GM19328 (cell line): ENCODE measurements around the gene AGBL1.
"Not testable (repeated sequence)": the region's sequence is repeated elsewhere in the genome, so short reads cannot be mapped to it uniquely, and the experiment has no call there.

ENCODE experiments used
- ATAC-seq: cut with Tn5 transposase; IDR thresholded peaks from one replicate; pipeline ENCODE4 v1.9.1; 2021; ENCODE audit warnings: mild to moderate bottlenecking, moderate library complexity; ENCODE audit not compliant: unreplicated experiment

Gene AGBL1

DNA sequence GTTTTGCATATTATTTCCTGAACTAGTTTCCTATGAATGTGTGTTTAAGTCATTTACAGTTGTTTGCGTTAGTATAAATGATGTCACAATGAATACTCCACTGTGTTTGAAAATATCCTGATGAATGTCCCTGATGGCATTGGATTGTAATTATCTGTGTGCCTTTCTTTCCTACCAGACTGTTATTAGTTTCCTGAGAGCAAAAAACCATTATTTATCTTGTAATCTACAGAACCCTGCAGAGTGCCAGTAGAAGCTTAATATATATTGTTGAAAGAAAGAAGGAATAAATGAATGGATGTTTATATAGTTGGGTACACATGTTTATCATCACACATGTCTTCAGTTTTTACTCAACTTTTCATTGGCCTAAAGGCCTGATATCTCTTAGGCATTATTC, 312.6 kb downstream of the AGBL1 start:
- no peak for ATAC-seq

DNA sequence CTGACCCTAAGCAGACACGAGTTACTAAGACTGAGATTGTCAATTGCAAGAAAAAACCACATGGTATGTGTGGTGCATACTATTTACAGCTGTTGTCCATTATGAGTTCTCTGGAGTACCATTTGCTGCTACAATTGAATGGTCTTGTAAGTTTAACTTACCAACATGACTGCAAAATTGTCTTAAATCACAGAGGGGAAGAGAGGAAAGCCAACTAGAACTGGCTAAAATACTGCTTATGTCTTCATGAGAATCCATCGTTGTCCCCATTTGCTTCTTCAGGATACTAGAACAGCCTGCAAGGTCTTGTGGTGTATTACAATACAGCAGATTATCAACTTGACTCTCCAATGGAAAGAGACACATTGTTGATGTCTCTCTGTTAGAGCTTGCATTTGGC, 313.2 kb downstream of the AGBL1 start:
- ATAC-seq = no peak

DNA sequence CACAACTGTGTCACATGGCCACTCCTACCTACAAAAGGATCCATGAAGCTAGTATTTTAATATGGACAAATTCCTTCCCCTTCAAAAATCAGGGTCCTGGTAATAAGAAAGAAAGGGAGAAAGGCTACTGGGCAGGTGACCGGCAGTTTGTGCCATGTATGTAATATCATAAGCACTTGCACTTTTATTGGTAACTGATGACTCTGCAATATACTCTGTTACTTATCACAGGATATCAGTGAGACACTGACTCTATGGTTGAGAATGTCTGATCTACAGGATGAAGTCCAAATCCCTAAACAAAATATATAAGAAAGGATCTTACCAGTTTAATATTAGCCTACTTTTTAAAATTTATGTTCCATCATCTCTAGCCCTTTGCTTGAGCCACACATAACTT, 315.2 kb downstream of the AGBL1 start:
- ATAC-seq = no peak

DNA sequence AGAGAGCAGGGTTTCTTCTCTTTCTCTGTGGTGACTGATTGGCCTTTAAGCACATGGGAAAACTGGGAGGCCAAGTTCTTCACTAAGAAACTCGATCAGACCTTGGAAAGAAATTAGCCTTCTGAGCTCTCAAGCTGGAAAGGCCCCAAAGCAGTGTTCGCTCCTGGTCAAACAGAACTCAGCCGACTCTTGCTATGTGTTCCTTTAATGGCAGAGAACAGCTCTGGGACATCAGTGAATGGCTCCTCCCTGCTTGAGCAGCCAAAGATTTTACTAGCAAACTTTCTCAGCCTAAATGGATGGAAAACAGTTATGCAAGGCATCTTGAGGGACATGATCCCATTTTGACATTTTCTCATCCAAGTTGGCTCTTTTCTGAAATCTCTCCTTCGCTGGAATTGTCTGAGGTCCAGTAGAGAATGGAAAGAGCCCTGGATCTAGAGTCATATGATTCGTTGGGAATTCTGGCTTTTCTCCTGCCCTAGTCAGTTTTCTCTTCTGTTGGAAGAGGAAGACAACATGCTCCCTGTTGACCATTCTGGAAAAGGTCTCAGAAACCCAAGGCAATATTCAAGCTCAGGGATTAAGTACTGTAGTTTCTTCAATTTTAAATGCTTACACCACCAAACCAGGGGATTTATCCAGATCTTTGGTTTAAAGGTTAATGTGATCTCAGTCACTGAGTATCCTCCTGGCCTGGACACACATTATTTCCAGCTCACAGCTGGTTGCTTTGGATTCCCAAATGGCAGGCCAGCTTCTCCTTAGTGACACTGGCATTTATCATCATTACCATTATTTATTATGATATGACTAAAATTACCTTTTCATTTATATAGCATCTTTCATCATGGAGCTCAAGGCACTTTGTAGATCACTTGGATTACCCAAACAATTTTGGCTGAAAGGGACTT, 319.6 kb downstream of the AGBL1 start:
- no peak for ATAC-seq

DNA sequence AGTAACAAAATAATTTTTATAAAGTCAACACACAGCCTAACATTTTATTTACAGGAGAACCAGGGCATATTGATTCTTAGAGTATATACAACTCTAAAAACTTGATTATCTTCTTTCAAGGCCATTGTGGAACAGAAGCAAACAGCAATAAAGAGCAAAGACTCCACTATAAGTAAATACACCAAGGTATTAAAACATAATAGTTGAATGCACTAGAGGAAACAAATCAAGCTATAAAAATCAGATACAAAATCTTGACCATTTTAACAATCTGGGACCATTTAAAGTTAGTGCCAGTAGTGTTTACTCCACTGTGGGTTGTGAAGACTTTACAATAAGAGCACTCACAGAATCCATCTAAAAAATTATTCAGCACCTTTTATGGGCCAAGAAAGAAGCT, 323.6 kb downstream of the AGBL1 start:
- no peak for ATAC-seq

DNA sequence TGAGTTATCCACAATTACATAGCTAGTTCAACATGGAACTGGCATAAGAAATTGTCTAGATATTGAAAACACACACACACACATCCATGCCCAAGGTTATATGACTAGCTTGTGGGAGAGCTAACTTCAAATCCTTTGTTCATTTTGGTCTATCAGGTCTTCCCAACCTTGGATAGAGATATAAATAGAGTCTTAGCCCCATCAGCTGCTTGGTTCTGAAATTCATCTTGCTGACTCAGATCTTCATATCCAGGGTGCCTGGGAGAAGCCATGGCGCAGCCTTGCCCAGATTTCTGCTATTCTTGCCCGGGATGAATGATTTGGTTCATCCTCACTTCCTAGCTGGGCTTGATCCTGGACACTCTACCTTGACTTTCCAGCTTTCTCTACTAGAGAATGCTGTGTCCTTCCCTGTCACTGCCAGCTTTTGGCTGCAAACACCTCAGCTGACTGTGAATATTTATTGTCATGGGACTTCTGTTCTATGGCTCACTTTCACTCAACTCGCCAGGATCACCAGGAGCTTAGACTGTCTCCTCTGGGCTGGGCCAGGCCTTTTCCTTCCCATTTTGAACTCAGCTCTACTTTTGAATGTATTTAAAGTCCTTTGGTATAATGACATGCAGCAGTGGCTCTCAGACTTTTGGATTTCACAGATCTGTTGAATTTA, 324.4 kb downstream of the AGBL1 start:
- no peak for ATAC-seq

DNA sequence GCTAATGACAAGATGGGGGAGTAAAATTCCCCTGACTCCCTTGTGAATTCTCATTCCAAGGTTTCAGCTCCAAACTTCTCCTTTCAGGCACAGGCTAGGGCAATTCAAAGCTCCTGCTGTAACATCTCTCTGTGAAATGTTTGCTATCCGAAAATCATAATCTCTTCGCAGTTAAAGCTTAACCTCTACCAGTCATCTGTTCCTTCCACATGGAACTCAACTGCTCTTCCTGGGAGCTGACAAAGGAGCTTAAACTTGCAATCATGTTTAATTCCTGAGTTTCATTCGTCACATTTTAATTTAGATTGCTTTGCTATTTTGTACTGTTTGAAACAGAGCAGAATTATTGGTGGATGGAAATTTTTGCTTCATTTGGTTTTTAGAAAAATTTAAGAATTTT, 328.6 kb downstream of the AGBL1 start:
- ATAC-seq = no peak

DNA sequence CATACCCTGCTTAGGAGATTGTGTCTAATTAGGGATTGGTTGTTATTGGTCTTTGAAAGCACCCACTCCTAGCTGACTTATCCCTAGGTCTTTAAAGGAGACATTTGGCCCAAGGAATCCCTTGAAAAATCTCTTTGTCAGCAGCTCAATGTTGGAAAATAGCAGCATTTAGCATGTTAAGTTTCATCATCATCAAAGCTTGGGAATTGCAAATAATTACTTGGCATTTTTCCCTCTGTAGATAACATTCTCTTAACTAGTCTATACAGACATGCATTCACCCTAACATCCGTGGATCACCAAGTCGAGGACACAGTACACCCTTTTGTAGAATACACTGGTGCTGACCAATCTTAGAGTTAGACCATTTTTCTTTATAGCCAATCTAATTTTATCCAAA, 332.2 kb downstream of the AGBL1 start:
- no peak for ATAC-seq

DNA sequence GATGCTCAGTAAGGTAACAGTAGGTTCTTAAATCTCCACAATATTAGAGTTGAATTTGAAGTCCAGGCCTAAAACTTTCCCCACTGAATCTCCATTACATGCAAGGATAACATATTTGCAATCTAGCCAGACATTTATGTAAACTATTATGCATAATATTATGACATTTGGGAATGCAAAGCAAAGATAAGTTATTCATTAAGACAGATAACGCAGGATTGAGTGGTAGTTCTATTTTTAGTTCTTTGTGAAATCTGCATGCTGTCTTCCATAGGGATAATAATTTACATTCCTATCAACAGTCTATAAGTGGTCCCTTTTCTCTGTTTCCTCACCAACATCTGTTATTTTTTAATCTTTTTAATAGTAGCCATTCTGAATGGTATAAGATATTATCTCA, 333.5 kb downstream of the AGBL1 start:
- no peak for ATAC-seq

DNA sequence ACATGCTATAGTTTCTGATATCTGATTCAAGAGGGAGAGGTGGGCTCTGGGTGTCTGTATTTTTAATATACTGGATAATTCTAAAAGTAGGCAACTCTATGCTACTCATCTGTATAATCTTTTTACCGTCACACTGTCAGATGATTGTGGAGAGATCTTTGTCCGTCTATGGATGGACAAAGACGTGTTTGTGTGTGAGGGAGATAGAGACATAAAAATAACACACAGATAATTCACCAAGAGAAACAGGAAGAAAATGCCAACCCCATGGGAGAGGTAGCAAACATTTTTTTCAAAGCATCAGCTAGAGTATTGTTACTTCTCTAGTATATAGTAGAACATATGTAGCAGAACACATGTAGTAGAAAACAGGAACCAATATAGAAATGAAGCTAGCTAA, 346.1 kb downstream of the AGBL1 start:
- no peak for ATAC-seq

DNA sequence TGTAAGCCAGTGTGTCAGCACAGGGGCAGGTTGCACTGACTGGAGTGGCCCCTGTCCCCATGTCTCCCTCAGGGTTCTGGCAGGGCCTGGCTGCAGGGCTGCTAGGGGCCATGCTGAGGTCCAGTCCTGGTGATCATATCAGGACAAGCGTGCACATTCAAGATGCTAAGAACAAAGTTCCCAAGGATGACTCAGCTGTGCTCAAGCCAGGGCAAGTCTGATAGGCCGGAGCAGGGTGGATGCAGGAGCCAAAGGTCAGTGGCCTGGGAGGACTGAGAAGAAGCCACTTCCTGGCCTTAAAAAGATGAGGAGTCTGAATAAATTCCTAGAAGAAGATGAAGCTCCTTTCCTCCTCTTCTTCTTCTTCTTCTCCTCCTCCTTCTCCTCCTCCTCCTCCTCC, 353.2 kb downstream of the AGBL1 start:
- no peak for ATAC-seq

DNA sequence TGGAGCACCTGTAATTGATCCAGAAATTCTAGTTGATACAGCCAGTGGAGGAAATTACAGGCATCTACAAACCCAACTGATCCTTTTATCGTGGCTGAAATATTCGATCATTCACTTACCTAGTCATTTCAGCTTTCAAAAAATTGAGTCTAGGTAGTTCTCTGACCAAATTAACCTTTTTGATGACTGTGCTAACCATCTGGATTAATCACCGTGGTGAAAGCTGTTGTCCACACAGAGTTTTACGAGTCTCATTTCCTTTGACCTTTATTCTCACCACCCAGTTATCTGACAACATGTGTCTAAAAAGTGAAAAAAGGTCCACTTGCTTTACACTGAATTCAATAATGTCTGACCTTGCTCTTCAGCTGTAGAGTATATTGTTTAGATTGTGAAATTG, 354.3 kb downstream of the AGBL1 start:
- ATAC-seq = no peak

DNA sequence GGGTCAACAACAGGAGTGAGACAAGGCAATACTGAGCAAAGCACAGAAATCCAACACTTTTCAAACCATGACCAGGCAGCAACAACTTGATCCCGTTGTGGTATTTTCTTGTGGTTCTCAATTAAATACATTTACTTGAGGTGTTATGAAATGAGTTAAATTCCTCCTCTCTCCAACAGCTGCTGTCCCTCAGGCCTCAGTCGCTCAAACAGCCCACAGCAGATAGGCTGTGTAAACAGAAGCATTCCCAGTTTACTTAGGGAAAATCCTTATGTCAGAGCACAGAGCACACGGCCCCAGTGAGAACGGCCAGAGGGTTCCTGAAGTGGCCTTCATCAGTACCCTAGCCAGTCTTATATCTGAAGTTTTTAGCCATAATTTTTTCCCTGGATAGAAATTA, 359.9 kb downstream of the AGBL1 start:
- ATAC-seq = no peak

DNA sequence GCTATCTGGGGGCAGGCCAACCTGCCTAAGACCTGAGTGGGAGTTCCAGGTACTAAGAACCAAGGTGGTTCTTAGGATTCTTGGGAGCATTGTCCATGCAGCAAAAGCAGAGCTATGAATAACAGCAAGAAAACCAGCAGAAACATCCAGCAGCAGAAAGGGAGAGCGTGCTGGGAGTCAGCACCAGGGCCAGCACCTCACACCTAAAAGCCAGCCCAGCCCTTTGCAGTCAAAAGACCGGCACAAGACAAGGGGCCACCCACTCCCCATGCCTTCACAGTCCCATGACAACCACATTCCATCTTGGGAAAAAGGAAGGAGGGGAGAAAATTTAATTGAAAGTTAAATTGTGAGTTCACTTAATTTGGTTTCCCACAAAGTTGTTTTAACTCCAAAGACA, 364.9 kb downstream of the AGBL1 start:
- no peak for ATAC-seq

DNA sequence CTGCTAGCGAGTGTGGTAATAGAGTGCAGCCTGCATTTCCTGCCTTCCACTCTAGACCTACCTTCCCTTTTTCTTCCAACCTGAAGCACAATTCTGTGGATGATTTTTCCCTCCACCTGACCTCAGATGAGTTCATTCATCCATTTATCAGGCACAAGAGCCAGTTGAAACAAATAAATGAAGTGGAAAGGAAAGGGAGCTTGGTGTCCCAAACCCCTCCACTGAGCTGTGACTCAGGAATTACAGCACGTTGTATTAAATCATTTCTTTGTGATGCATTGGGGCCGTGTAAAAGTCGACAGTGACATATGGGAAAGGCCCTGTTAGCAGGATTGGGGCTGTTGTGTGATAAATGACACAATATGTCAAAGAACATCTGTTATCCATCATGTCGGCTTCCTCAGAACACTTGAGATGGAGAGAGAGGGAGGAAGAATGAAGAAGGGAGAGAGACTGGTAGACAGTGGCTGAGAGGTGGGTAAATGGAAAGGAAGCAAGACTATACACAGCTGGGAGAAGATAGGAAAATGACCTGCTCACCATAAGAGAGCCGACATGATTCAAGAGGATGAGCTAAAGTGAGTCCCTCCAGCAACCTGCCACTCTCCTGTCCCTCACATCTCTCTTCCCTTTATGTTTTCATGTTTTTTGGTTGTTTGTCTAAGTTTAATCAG, 366.0 kb downstream of the AGBL1 start:
- no peak for ATAC-seq

DNA sequence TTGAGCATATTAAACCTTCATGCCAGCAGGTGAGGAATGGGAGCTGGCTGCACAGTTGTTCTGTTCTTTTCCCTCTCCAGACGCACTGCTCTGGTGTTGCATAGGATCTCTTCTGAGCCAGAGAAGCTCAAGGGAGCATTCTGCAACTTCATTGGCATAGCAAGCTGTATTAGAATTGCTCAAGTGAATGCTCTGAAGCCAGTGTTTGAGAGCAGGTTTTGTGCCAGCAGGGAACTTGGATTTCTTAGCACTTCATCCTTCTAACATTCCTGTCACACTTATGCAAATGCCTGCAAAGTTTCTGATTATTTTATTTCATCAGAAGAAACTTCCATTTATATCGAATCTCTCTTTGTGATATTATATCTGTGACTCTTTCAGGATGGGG, 366.6 kb downstream of the AGBL1 start:
- ATAC-seq = no peak

DNA sequence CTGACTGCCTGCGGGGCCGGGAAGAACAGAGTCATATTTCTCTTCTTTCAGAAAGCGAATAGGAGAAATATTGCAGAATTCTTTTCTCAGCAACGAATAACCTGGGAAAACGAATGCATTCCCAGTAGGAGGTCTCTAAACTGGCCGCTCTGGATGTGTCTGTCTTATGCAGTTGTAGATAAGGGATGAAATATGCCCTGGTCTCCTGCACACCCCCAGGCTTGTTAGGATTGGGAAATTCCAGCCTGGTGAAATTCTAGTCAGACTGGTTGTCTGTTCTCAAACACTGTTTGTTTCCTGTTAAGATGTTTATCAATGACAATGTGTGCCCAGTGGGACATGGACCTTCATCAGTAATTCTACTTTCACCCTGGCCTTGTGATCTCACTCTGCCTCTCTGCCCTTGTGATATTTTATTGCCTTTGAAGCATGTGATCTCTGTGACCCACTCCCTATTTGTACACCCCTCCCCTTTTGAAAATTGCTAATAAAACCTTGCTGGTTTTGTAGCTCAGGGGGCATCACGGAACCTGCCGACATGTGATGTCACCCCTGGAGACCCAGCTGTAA, 385.9 kb downstream of the AGBL1 start:
- not testable (repeated sequence) for ATAC-seq

DNA sequence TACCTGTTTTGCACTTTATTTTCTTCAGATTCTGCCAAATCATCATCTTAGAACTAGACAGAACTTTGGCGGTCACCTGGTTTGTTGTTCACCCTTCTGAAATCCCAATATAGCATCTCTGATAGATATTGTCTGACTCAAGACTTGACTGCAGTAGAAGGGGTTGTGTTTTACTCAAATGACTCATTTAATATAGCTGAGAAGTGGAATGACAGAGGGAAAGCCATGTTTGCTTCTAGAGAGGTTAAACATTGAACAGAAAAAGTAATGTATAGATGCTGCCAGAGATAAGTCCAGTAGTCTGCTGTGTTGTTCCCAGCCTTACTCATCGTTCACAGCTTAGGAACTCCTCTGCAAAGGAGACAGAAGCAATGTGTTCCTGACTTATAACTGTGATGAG, 402.0 kb downstream of the AGBL1 start:
- ATAC-seq = no peak

DNA sequence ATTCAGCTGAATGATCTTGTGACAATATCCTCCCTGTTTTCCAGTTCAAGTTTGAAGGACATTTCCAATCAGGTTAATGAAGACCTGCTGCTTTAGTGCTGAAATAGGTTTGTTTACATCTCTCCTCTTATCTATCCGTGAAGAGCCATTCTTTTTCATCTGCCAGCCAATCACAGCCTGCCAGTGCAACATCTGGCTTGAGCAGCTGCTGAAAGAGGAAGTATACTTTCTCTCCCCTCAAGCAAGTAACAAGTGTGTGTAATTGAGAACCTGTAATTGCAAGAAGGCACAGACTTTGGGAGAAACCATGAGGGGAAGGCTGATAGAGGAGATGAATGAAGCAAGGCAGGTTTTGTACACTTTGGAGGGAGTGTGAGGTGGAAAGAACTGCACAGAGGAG, 404.3 kb downstream of the AGBL1 start:
- no peak for ATAC-seq

DNA sequence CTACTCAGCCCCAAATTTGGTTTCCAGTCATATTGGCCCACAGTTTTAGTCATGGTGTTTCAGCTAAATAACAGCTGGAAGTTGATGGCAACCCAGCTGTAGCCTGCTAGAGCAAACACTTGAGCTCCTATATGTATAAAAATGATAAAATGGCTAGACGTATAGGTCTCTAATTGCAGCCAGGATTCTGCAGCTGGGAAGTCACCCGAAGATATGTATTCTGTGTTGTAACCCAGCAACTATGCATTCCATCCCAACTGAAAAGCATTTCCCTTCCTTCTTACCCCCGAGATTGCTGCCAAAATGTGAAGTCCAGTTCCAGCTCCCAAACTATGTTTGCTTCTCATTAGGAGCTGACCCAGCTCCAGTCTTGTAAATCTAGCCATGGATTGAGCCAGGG, 408.4 kb downstream of the AGBL1 start:
- no peak for ATAC-seq

DNA sequence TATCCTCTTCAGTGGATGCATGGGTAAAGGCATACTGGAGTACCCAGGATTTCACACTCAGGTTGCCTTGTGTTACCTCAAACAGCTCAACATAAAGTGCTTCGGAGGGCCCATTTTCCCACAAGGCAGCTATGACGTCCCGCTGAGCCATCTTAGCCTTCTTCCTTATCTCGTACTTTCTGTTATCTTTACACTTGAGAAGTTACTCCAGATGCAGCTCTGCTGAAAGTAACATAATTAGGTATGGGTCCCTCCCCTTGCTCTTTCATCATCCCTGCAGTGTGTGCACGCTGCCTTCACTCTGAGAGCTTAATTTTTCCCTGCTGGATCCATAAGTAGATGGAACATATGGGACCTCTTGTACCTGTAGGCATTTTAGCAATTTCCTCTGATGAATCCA, 410.3 kb downstream of the AGBL1 start:
- no peak for ATAC-seq

DNA sequence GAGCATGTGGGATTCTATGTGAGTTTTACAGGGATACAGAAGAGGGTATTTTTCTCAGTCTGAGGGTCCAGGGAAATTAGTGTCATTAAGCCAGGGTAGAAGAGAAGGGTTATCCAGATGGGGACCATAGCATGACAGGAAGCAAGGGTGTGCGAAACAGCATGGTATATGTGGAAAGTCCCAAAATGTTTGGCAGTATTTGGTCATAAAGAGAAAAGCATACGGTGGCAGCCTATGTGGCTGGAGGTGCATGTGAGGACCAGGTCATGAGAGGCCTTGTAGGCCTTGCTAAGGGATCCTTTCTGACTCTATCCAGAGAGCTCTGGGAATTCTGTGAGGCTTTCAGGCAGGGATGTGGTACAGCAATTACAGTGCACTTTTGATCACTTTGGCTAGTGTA, 411.4 kb downstream of the AGBL1 start:
- no peak for ATAC-seq
